HL-60 (cell line): ENCODE results near the gene LRWD1.

Experiments used
- GABPA ChIP-seq: IDR thresholded peaks from 2 replicates; pipeline ENCODE4 v1.6.1; 2012; ENCODE audit warnings: low read depth
- POLR2AphosphoS5 ChIP-seq: IDR thresholded peaks from 2 replicates; pipeline ENCODE4 v1.6.1; 2012; ENCODE audit warnings: low read depth
- SPI1 ChIP-seq: IDR thresholded peaks from 2 replicates; pipeline ENCODE4 v1.6.1; 2012; ENCODE audit warnings: low read depth, mild to moderate bottlenecking, borderline replicate concordance
- TF ChIP-seq, protein P1 (sequence below): IDR thresholded peaks from one replicate; pipeline ENCODE4 v1.5.1; 2011; ENCODE audit warnings: low read length, control low read depth, inconsistent platforms; ENCODE audit not compliant: insufficient read depth
- TF ChIP-seq, protein P2 (sequence below): IDR thresholded peaks from 2 replicates; pipeline ENCODE4 v1.6.1; 2012; ENCODE audit warnings: low read depth; ENCODE audit not compliant: insufficient replicate concordance

DNA sequence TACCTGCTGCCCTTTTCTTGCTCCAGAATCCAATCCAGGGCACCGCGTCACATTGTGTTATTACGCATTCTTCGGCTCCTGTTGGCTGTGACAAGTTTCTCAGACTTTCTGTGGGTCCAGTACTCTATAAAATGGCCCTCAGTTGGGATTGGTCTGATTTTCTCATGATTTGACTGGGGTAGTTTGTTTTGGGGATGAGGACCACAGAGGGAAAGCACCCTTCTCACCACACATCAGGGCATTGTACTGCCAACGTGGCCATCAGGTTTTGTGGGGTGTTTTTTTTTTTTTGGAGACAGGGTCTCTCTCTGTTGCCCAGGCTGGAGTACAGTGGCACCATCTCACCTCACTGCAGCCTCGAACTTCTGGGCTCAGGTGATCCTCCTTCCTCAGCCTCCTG, 48.4 kb upstream of the LRWD1 start:
- TF ChIP-seq, protein P1, sequence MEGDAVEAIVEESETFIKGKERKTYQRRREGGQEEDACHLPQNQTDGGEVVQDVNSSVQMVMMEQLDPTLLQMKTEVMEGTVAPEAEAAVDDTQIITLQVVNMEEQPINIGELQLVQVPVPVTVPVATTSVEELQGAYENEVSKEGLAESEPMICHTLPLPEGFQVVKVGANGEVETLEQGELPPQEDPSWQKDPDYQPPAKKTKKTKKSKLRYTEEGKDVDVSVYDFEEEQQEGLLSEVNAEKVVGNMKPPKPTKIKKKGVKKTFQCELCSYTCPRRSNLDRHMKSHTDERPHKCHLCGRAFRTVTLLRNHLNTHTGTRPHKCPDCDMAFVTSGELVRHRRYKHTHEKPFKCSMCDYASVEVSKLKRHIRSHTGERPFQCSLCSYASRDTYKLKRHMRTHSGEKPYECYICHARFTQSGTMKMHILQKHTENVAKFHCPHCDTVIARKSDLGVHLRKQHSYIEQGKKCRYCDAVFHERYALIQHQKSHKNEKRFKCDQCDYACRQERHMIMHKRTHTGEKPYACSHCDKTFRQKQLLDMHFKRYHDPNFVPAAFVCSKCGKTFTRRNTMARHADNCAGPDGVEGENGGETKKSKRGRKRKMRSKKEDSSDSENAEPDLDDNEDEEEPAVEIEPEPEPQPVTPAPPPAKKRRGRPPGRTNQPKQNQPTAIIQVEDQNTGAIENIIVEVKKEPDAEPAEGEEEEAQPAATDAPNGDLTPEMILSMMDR = no peak
- no peak for TF ChIP-seq POLR2AphosphoS5
- no peak for TF ChIP-seq GABPA
- TF ChIP-seq, protein P2, sequence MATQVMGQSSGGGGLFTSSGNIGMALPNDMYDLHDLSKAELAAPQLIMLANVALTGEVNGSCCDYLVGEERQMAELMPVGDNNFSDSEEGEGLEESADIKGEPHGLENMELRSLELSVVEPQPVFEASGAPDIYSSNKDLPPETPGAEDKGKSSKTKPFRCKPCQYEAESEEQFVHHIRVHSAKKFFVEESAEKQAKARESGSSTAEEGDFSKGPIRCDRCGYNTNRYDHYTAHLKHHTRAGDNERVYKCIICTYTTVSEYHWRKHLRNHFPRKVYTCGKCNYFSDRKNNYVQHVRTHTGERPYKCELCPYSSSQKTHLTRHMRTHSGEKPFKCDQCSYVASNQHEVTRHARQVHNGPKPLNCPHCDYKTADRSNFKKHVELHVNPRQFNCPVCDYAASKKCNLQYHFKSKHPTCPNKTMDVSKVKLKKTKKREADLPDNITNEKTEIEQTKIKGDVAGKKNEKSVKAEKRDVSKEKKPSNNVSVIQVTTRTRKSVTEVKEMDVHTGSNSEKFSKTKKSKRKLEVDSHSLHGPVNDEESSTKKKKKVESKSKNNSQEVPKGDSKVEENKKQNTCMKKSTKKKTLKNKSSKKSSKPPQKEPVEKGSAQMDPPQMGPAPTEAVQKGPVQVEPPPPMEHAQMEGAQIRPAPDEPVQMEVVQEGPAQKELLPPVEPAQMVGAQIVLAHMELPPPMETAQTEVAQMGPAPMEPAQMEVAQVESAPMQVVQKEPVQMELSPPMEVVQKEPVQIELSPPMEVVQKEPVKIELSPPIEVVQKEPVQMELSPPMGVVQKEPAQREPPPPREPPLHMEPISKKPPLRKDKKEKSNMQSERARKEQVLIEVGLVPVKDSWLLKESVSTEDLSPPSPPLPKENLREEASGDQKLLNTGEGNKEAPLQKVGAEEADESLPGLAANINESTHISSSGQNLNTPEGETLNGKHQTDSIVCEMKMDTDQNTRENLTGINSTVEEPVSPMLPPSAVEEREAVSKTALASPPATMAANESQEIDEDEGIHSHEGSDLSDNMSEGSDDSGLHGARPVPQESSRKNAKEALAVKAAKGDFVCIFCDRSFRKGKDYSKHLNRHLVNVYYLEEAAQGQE = no peak
- no peak for TF ChIP-seq SPI1
